Activated CD4-positive, alpha-beta memory T cell treated with anti-CD3 and anti-CD28 coated beads for 36 hours (primary cell): Measurements from ENCODE around the gene TNIK. TPM values are rescaled to one million over a fixed set of nuclear protein-coding genes. Genes with fewer than 3 reads are reported as not detected.

ENCODE experiments used
- CTCF ChIA-PET: fragments of 350-600 bp; sonication (Branson Sonifier 250); formaldehyde crosslinking; loops from one replicate; lab custom pipeline; 2021; ENCODE audit warnings: antibody characterized with exemption, inconsistent platforms; lab: Charles Lee
- POLR2A ChIA-PET: fragments of 350-600 bp; sonication (Branson Sonifier 250); formaldehyde crosslinking; loops from one replicate; lab custom pipeline; 2021; ENCODE audit warnings: antibody characterized with exemption; lab: Charles Lee
- DNase-seq: peaks from one replicate; pipeline ENCODE4 v3.0.0-alpha.2; 2020
- H3K27ac Mint-ChIP-seq: one replicate; pipeline ENCODE4 v1.8.0; 2021; ENCODE audit warnings: mixed read lengths
- H3K27me3 Mint-ChIP-seq: one replicate; pipeline ENCODE4 v1.8.0; 2021; ENCODE audit warnings: mixed read lengths
- H3K36me3 Mint-ChIP-seq: one replicate; pipeline ENCODE4 v1.8.0; 2021; ENCODE audit warnings: mixed read lengths
- H3K4me1 Mint-ChIP-seq: one replicate; pipeline ENCODE4 v1.8.0; 2021; ENCODE audit warnings: low read depth, mixed read lengths
- H3K4me3 Mint-ChIP-seq: one replicate; pipeline ENCODE4 v1.8.0; 2021; ENCODE audit warnings: mild to moderate bottlenecking, mixed read lengths
- H3K9me3 Mint-ChIP-seq: one replicate; pipeline ENCODE4 v1.8.0; 2021; ENCODE audit warnings: mixed read lengths
- intact Hi-C: fragments of 100-400 bp; cut with micrococcal nuclease; formaldehyde crosslinking; loops from one replicate; pipeline ENCODE4 v1.15.1; 2023
- total RNA-seq, 2 experiments: library from RNA; stranded (reverse); gene quantifications; one replicate each; pipeline ENCODE4 v1.2.3, GENCODE V29; 2021

Gene TNIK
- total RNA-seq, 2 experiments from 2014 or later = 22.4 to 27.1 TPM

GRCh38 chr3:171200052-171200749 is 260.0 kb downstream of the TNIK start:
- Mint-ChIP-seq H3K4me1 (peaks cover 13% of the 10 kb centered on the region), H3K9me3 (peaks cover 2% of the 10 kb centered on the region), H3K4me3 (no peak overlapping the region), H3K36me3 (peaks cover 8% of the 10 kb centered on the region), H3K27me3 (no peaks in the 10 kb centered on the region), H3K27ac (no peak overlapping the region)
- CTCF ChIA-PET = no interaction called here
- intact Hi-C loops = no loop called here
- POLR2A ChIA-PET = no interaction called here
- DNase-seq = no peak

- CTCF ChIA-PET = interaction anchor here (1.4 kb wide), 1 partner anchor 13 kb away, joined by 3 read pairs; no protein-coding TSS in a partner anchor
- peaks cover 11% of the 10 kb centered on the region for H3K4me1 Mint-ChIP-seq
- H3K4me3 Mint-ChIP-seq = no peak overlapping the region
- intact Hi-C loops = no loop called here
- peaks cover 9% of the 10 kb centered on the region for H3K36me3 Mint-ChIP-seq
- H3K9me3 Mint-ChIP-seq = peaks cover 2% of the 10 kb centered on the region
- no peaks in the 10 kb centered on the region for H3K27me3 Mint-ChIP-seq
- H3K27ac Mint-ChIP-seq = no peak overlapping the region
- POLR2A ChIA-PET = no interaction called here
- no peak for DNase-seq
Measured at GRCh38 chr3:171199473-171199829, 260.8 kb downstream of the TNIK start.

GRCh38 chr3:171198781-171199472 is 261.3 kb downstream of the TNIK start:
- ChIA-PET POLR2A (no interaction called here), CTCF (interaction anchor here (1.4 kb wide), 1 partner anchor 12 kb away, joined by 3 read pairs; no protein-coding TSS in a partner anchor)
- H3K27me3 Mint-ChIP-seq = no peaks in the 10 kb centered on the region
- DNase-seq = no peak
- H3K27ac Mint-ChIP-seq = no peak overlapping the region
- peaks cover 13% of the 10 kb centered on the region for H3K4me1 Mint-ChIP-seq
- H3K4me3 Mint-ChIP-seq = no peak overlapping the region
- intact Hi-C loops = no loop called here
- peaks cover 13% of the 10 kb centered on the region for H3K36me3 Mint-ChIP-seq
- peaks cover 2% of the 10 kb centered on the region for H3K9me3 Mint-ChIP-seq

- DNase-seq = no peak
- H3K4me1 Mint-ChIP-seq = peaks cover 24% of the 10 kb centered on the region
- no peak overlapping the region for H3K27ac Mint-ChIP-seq
- ChIA-PET POLR2A (no interaction called here), CTCF (interaction anchor here (1.0 kb wide), 2 partner anchors 28 to 32 kb away, joined by 3 read pairs; no protein-coding TSS in a partner anchor)
- peaks cover 2% of the 10 kb centered on the region for H3K9me3 Mint-ChIP-seq
- H3K27me3 Mint-ChIP-seq = no peaks in the 10 kb centered on the region
- H3K4me3 Mint-ChIP-seq = no peak overlapping the region
- peaks cover 16% of the 10 kb centered on the region for H3K36me3 Mint-ChIP-seq
- intact Hi-C loops = no loop called here
Measured at GRCh38 chr3:171195686-171196085, 264.5 kb downstream of the TNIK start.

GRCh38 chr3:171194965-171195364 is 265.2 kb downstream of the TNIK start:
- no peak for DNase-seq
- Mint-ChIP-seq H3K9me3 (peaks cover 2% of the 10 kb centered on the region), H3K4me3 (no peak overlapping the region), H3K4me1 (peaks cover 28% of the 10 kb centered on the region), H3K27me3 (no peaks in the 10 kb centered on the region), H3K36me3 (peaks cover 19% of the 10 kb centered on the region), H3K27ac (no peak overlapping the region)
- ChIA-PET CTCF (no interaction called here), POLR2A (no interaction called here)
- intact Hi-C loops = no loop called here

GRCh38 chr3:171193693-171194092 is 266.5 kb downstream of the TNIK start:
- Mint-ChIP-seq H3K4me3 (no peak overlapping the region), H3K27ac (no peak overlapping the region), H3K27me3 (no peaks in the 10 kb centered on the region), H3K36me3 (peaks cover 17% of the 10 kb centered on the region), H3K4me1 (peaks cover 39% of the 10 kb centered on the region), H3K9me3 (peaks cover 2% of the 10 kb centered on the region)
- ChIA-PET CTCF (no interaction called here), POLR2A (no interaction called here)
- intact Hi-C loops = no loop called here
- no peak for DNase-seq

GRCh38 chr3:171192176-171192854 is 267.9 kb downstream of the TNIK start:
- intact Hi-C loops = no loop called here
- Mint-ChIP-seq H3K9me3 (no peaks in the 10 kb centered on the region), H3K36me3 (peaks cover 14% of the 10 kb centered on the region), H3K27me3 (no peaks in the 10 kb centered on the region), H3K4me1 (peaks cover 38% of the 10 kb centered on the region), H3K27ac (no peak overlapping the region), H3K4me3 (no peak overlapping the region)
- POLR2A ChIA-PET = no interaction called here
- DNase-seq = peak; percentile 29
- CTCF ChIA-PET = no interaction called here

GRCh38 chr3:171190668-171191067 is 269.5 kb downstream of the TNIK start:
- H3K36me3 Mint-ChIP-seq = peaks cover 14% of the 10 kb centered on the region
- peaks cover 41% of the 10 kb centered on the region for H3K4me1 Mint-ChIP-seq
- CTCF ChIA-PET = no interaction called here
- H3K27ac Mint-ChIP-seq = no peak overlapping the region
- POLR2A ChIA-PET = no interaction called here
- no peaks in the 10 kb centered on the region for H3K27me3 Mint-ChIP-seq
- H3K9me3 Mint-ChIP-seq = no peaks in the 10 kb centered on the region
- DNase-seq = peak; percentile 17
- intact Hi-C loops = no loop called here
- no peak overlapping the region for H3K4me3 Mint-ChIP-seq

- Mint-ChIP-seq H3K27me3 (no peaks in the 10 kb centered on the region), H3K4me3 (no peak overlapping the region), H3K9me3 (no peaks in the 10 kb centered on the region), H3K36me3 (peaks cover 14% of the 10 kb centered on the region), H3K27ac (peak overlapping the region; percentile 21), H3K4me1 (peaks cover 50% of the 10 kb centered on the region)
- intact Hi-C loops = loop anchor here (1.0 to 5.0 kb wide), 4 partner anchors 38 to 271 kb away; partner anchors contain the start of gene TNIK
- POLR2A ChIA-PET = interaction anchor here (0.7 to 1.4 kb wide), 5 partner anchors 23 to 271 kb away, joined by 3 to 4 read pairs (median 3); no protein-coding TSS in a partner anchor
- CTCF ChIA-PET = interaction anchor here (0.5 to 2.0 kb wide), 9 partner anchors 9 to 374 kb away, joined by 3 to 7 read pairs (median 4); partner anchors contain the start of gene TNIK
- DNase-seq = no peak
Measured at GRCh38 chr3:171189394-171190080, 270.7 kb downstream of the TNIK start.

- no peak for DNase-seq
- Mint-ChIP-seq H3K4me3 (no peak overlapping the region), H3K27ac (no peak overlapping the region), H3K27me3 (no peaks in the 10 kb centered on the region), H3K36me3 (peaks cover 9% of the 10 kb centered on the region), H3K9me3 (no peaks in the 10 kb centered on the region), H3K4me1 (peaks cover 53% of the 10 kb centered on the region)
- ChIA-PET POLR2A (no interaction called here), CTCF (interaction anchor here (0.7 to 2.0 kb wide), 10 partner anchors 11 to 379 kb away, joined by 3 to 7 read pairs (median 4); partner anchors contain the start of gene TNIK)
- intact Hi-C loops = loop anchor here (2.0 to 5.0 kb wide), 2 partner anchors 40 to 61 kb away; no protein-coding TSS in a partner anchor
Measured at GRCh38 chr3:171187706-171188290, 272.4 kb downstream of the TNIK start.

- Mint-ChIP-seq H3K4me1 (peaks cover 46% of the 10 kb centered on the region), H3K4me3 (no peak overlapping the region), H3K36me3 (peaks cover 6% of the 10 kb centered on the region), H3K9me3 (no peaks in the 10 kb centered on the region), H3K27me3 (no peaks in the 10 kb centered on the region), H3K27ac (no peak overlapping the region)
- ChIA-PET POLR2A (no interaction called here), CTCF (interaction anchor here (0.7 to 2.5 kb wide), 13 partner anchors 12 to 384 kb away, joined by 3 to 17 read pairs (median 3); no protein-coding TSS in a partner anchor)
- no peak for DNase-seq
- intact Hi-C loops = loop anchor here (5.0 kb wide), 1 partner anchor 40 kb away; no protein-coding TSS in a partner anchor
Measured at GRCh38 chr3:171186817-171187500, 273.2 kb downstream of the TNIK start.
